CD14-positive monocyte (primary cell): ENCODE measurements around the gene PAPPA2. TPM values are rescaled to one million over a fixed set of nuclear protein-coding genes. Genes with fewer than 3 reads are reported as not detected.

Experiments
- DNase-seq, 3 donors: peaks; one replicate each; pipeline ENCODE4 v3.0.0-alpha.2; 2011 to 2022
- H2AFZ ChIP-seq: 2 replicates; pipeline ENCODE4 v1.6.0; 2012; ENCODE audit warnings: mild to moderate bottlenecking, low read depth, low read length, inconsistent platforms; ENCODE audit not compliant: insufficient read depth, poor library complexity, severe bottlenecking
- H3K27ac ChIP-seq, 2 donors: 1 replicate in 1 of 2; 2 replicates in 1 of 2; pipeline ENCODE4 v1.5.1; 2012 to 2013; ENCODE audit warnings: low read length in 2 of 2, control low read depth in 1 of 2, inconsistent platforms in 1 of 2, low read depth in 1 of 2, mild to moderate bottlenecking in 1 of 2
- H3K27me3 ChIP-seq, 2 donors: one replicate each; pipeline versions ENCODE4 v1.6.0 to v1.6.1; 2011 to 2013; ENCODE audit warnings: low read length in 2 of 2; ENCODE audit not compliant: control insufficient read depth in 2 of 2, insufficient read depth in 2 of 2
- H3K36me3 ChIP-seq, 2 donors: replicated peaks in 1 of 2; 1 replicate in 1 of 2; 2 replicates in 1 of 2; pipeline versions ENCODE4 v1.5.1 to v1.6.1; 2012 to 2013; ENCODE audit warnings: low read length in 2 of 2, control low read depth in 1 of 2, inconsistent platforms in 1 of 2, mild to moderate bottlenecking in 1 of 2; ENCODE audit not compliant: insufficient read depth in 2 of 2, control insufficient read depth in 1 of 2
- H3K4me1 ChIP-seq, 2 donors: 1 replicate in 1 of 2; 2 replicates in 1 of 2; pipeline versions ENCODE4 v1.5.1 to v1.6.1; 2012 to 2013; ENCODE audit warnings: low read length in 2 of 2, control low read depth in 1 of 2, inconsistent platforms in 1 of 2, mild to moderate bottlenecking in 1 of 2, moderate library complexity in 1 of 2; ENCODE audit not compliant: insufficient read depth in 2 of 2, control insufficient read depth in 1 of 2
- H3K4me2 ChIP-seq: replicated peaks from 2 replicates; pipeline ENCODE3; 2012; ENCODE audit warnings: low read length, moderate library complexity, mild to moderate bottlenecking; ENCODE audit not compliant: poor library complexity, severe bottlenecking; ENCODE audit errors: extremely low read depth
- H3K4me3 ChIP-seq, 3 experiments: fragments of 200-600 bp in 1 of 3; sonication (generic) in 1 of 3; replicated peaks in 1 of 3; 1 replicate in 2 of 3; 2 replicates in 1 of 3; pipeline ENCODE4 v1.5.1; 2011 to 2013; ENCODE audit warnings: low read length in 3 of 3, mild to moderate bottlenecking in 3 of 3, control low read depth in 2 of 3, low read depth in 2 of 3, inconsistent platforms in 1 of 3, moderate library complexity in 1 of 3
- H3K79me2 ChIP-seq: 2 replicates; pipeline ENCODE4 v1.6.0; 2012; ENCODE audit warnings: mild to moderate bottlenecking, control low read depth, inconsistent platforms, low read length, moderate library complexity; ENCODE audit not compliant: insufficient read depth
- H3K9ac ChIP-seq: 2 replicates; pipeline ENCODE4 v1.6.0; 2017; ENCODE audit warnings: low read length, mild to moderate bottlenecking; ENCODE audit not compliant: insufficient read depth, poor library complexity, severe bottlenecking
- H3K9me3 ChIP-seq, 2 donors: replicated peaks in 1 of 2; 1 replicate in 1 of 2; 2 replicates in 1 of 2; pipeline versions ENCODE4 v1.5.1 to v1.6.1; 2012 to 2013; ENCODE audit warnings: low read length in 2 of 2, control low read depth in 1 of 2; ENCODE audit not compliant: control insufficient read depth in 1 of 2, insufficient read depth in 1 of 2
- H4K20me1 ChIP-seq: 2 replicates; pipeline ENCODE4 v1.6.0; 2012; ENCODE audit warnings: mild to moderate bottlenecking, low read length, control low read depth, moderate library complexity; ENCODE audit not compliant: insufficient read depth
- H3K27ac Mint-ChIP-seq, 7 donors: one replicate each; pipeline ENCODE4 v1.8.0; 2020; ENCODE audit warnings: mild to moderate bottlenecking in 7 of 7, mixed read lengths in 7 of 7, moderate library complexity in 6 of 7, inconsistent platforms in 2 of 7
- H3K27me3 Mint-ChIP-seq, 3 donors: one replicate each; pipeline ENCODE4 v1.8.0; 2021 to 2022; ENCODE audit warnings: low read depth in 3 of 3, mild to moderate bottlenecking in 3 of 3, mixed read lengths in 3 of 3, moderate library complexity in 3 of 3, inconsistent platforms in 1 of 3
- H3K36me3 Mint-ChIP-seq, 2 donors: one replicate each; pipeline ENCODE4 v1.8.0; 2020; ENCODE audit warnings: mixed read lengths in 2 of 2, inconsistent platforms in 1 of 2, mild to moderate bottlenecking in 1 of 2
- H3K4me1 Mint-ChIP-seq: one replicate; pipeline ENCODE4 v1.8.0; 2020; ENCODE audit warnings: mild to moderate bottlenecking, mixed read lengths
- H3K4me3 Mint-ChIP-seq, 2 donors: one replicate each; pipeline ENCODE4 v1.8.0; 2020; ENCODE audit warnings: mild to moderate bottlenecking in 2 of 2, mixed read lengths in 2 of 2, moderate library complexity in 1 of 2
- H3K9me3 Mint-ChIP-seq, 7 donors: one replicate each; pipeline ENCODE4 v1.8.0; 2020 to 2022; ENCODE audit warnings: mixed read lengths in 7 of 7, mild to moderate bottlenecking in 6 of 7, moderate library complexity in 6 of 7, inconsistent platforms in 2 of 7
- WGBS: methylation state at CpG from one replicate; pipeline ENCODE4 v1.1.5; 2013; ENCODE audit warnings: missing lambda C conversion rate; ENCODE audit not compliant: insufficient coverage; 5-methylcytosine and 5-hydroxymethylcytosine counted together
- intact Hi-C, 2 donors: fragments of 100-400 bp; cut with micrococcal nuclease; formaldehyde crosslinking; loops; one replicate each; pipeline versions ENCODE4 v1.15.0 to v1.15.1; 2023
- polyA plus RNA-seq, 3 donors: library from polyadenylated mRNA; depleted of rRNA in 1 of 3; unstranded in 2 of 3; stranded (reverse) in 1 of 3; fragments of 300-500 nt in 2 of 3; fragments of >200 nt in 1 of 3; fragmentation: Illumina TruSeq in 2 of 3; gene quantifications; 1 replicate in 2 of 3; 2 replicates in 1 of 3; pipeline ENCODE4 v1.2.3, GENCODE V29; 2012 to 2021
- TF ChIP-seq, protein P1 (sequence below): fragments of 200-600 bp; IDR thresholded peaks from one replicate; pipeline ENCODE4 v1.8.0; 2022; ENCODE audit warnings: antibody characterized with exemption, mild to moderate bottlenecking

Gene PAPPA2
- polyA plus RNA-seq, 3 donors = not detected

DNA sequence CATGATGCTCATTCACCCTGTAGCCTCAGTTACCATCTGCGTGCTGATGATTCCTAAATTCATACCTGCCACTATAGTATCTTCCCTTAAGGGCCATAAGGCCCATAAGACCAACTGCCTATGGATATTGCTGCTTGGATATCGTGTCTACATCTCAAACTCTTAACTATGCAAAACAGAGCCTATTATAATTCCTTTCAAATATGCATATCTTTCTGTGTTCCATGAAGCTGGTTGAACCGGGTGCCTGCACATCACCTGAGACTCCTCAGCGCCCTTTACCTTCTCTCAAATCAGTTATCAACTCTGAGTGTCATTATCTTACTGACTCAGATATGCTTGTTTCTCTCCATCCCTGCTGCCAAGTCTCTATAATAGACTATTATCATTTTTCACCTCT, 311.2 kb downstream of the PAPPA2 start:
- Histone ChIP-seq H3K27ac (no peak overlapping the region), H3K9ac (no peak overlapping the region), H3K27me3 (no peaks in the 10 kb centered on the region), H3K4me3 (no peak overlapping the region), H3K4me1 (no peaks in the 10 kb centered on the region), H3K36me3 (no peaks in the 10 kb centered on the region), H3K4me2 (no peak overlapping the region), H2AFZ (no peak overlapping the region), H3K9me3 (no peaks in the 10 kb centered on the region), H3K79me2 (no peaks in the 10 kb centered on the region), H4K20me1 (no peaks in the 10 kb centered on the region)
- DNase-seq = no peak
- Mint-ChIP-seq H3K4me1 (no peaks in the 10 kb centered on the region), H3K36me3 (no peaks in the 10 kb centered on the region), H3K27ac (no peak overlapping the region), H3K27me3 (peaks cover 0 to 3% (median 0%) of the 10 kb centered on the region in 3 donors), H3K4me3 (no peak overlapping the region), H3K9me3 (peaks cover 0 to 4% (median 0%) of the 10 kb centered on the region in 7 donors)
- intact Hi-C loops = no loop called here
- WGBS = 71% methylated on average over 4 of the region's 4 CpGs
- TF ChIP-seq, protein P1, sequence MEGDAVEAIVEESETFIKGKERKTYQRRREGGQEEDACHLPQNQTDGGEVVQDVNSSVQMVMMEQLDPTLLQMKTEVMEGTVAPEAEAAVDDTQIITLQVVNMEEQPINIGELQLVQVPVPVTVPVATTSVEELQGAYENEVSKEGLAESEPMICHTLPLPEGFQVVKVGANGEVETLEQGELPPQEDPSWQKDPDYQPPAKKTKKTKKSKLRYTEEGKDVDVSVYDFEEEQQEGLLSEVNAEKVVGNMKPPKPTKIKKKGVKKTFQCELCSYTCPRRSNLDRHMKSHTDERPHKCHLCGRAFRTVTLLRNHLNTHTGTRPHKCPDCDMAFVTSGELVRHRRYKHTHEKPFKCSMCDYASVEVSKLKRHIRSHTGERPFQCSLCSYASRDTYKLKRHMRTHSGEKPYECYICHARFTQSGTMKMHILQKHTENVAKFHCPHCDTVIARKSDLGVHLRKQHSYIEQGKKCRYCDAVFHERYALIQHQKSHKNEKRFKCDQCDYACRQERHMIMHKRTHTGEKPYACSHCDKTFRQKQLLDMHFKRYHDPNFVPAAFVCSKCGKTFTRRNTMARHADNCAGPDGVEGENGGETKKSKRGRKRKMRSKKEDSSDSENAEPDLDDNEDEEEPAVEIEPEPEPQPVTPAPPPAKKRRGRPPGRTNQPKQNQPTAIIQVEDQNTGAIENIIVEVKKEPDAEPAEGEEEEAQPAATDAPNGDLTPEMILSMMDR = no peak

DNA sequence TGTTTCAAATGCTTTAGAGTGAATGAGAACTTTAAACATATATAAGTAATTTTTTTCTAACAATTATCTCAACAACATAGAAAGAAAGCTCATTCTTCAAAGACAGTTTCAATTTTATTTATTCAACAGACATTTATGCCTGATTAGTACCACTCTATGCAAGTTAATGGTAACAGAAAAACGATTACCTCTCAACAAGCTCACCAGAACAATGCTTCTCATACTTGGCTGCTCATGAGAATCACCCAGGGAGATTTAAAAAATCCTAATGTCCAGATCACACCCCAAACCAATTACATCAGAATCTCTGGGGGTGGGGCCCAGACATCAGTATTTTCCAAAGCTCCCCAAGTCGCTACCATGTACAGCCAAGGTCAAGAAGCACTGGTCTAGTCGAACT, 312.4 kb downstream of the PAPPA2 start:
- TF ChIP-seq, protein P1 = no peak
- no peaks in the 10 kb centered on the region for H3K4me1 Mint-ChIP-seq
- DNase-seq = no peak
- intact Hi-C loops = no loop called here
- Histone ChIP-seq H3K4me2 (no peak overlapping the region), H3K4me3 (no peak overlapping the region), H3K27me3 (no peaks in the 10 kb centered on the region), H3K9me3 (no peaks in the 10 kb centered on the region), H2AFZ (no peak overlapping the region), H3K9ac (no peak overlapping the region), H3K4me1 (no peaks in the 10 kb centered on the region), H3K79me2 (no peaks in the 10 kb centered on the region), H4K20me1 (no peaks in the 10 kb centered on the region), H3K36me3 (no peaks in the 10 kb centered on the region), H3K27ac (no peak overlapping the region)
- peaks cover 0 to 3% (median 0%) of the 10 kb centered on the region in 7 donors for H3K9me3 Mint-ChIP-seq
- H3K4me3 Mint-ChIP-seq = no peak overlapping the region
- 89% methylated on average over 1 of the region's 3 CpGs for WGBS
- no peaks in the 10 kb centered on the region for H3K27me3 Mint-ChIP-seq
- no peaks in the 10 kb centered on the region for H3K36me3 Mint-ChIP-seq
- no peak overlapping the region for H3K27ac Mint-ChIP-seq
